ENCODE measurements around the gene FBXO36. TPM values are rescaled to one million over a fixed set of nuclear protein-coding genes. Genes with fewer than 3 reads are reported as not detected.

The FBXO36 gene
- total RNA-seq, 3 donors from 2014 or later = 2.7 to 6.9 (median 3.3) TPM

- Histone ChIP-seq H3K4me3 (no peak overlapping the region), H3K27me3 (no peaks in the 10 kb centered on the region), H3K9me3 (no peaks in the 10 kb centered on the region), H3K27ac (no peak overlapping the region), H3K36me3 (no peaks in the 10 kb centered on the region), H3K4me1 (no peaks in the 10 kb centered on the region)
- DNase-seq (ENCODE audit: low spot score in 2 of 2) = no peak
- no peak for TF ChIP-seq POLR2AphosphoS5 (IDR thresholded peaks at IDR 0.05)
- TF ChIP-seq POLR2A (IDR thresholded peaks at IDR 0.05) = no peak
- TF ChIP-seq CTCF (IDR thresholded peaks at IDR 0.05) = no peak
- intact Hi-C loops (cut with DNase I; ENCODE audit: low total_unique reads) = no loop called here
Measured at GRCh38 chr2:230053753-230054478, 131.6 kb downstream of the FBXO36 start.

- Histone ChIP-seq H3K4me1 (no peaks in the 10 kb centered on the region), H3K4me3 (no peak overlapping the region), H3K36me3 (no peaks in the 10 kb centered on the region), H3K9me3 (no peaks in the 10 kb centered on the region), H3K27ac (no peak overlapping the region), H3K27me3 (no peaks in the 10 kb centered on the region)
- intact Hi-C loops (cut with DNase I; ENCODE audit: low total_unique reads) = no loop called here
- no peak for DNase-seq (ENCODE audit: low spot score in 2 of 2)
- TF ChIP-seq POLR2A (IDR thresholded peaks at IDR 0.05) = no peak
- TF ChIP-seq CTCF (IDR thresholded peaks at IDR 0.05) = no peak
- TF ChIP-seq POLR2AphosphoS5 (IDR thresholded peaks at IDR 0.05) = no peak
Measured at GRCh38 chr2:230060672-230061293, 138.5 kb downstream of the FBXO36 start.

Other genes with a start within 250 kb of the FBXO36 start
- gene DNER, start 207.9 kb upstream of the FBXO36 start, total RNA-seq = 1 to 10 TPM; 1.3 to 2.6 (median 1.6) TPM
- gene TRIP12, start 494 bp upstream of the FBXO36 start, total RNA-seq = 100 to 1,000 TPM; 233 to 251 (median 247) TPM
- gene SLC16A14, start 146.4 kb downstream of the FBXO36 start, total RNA-seq = 1 to 10 TPM; 1.9 to 7.5 (median 2.1) TPM